ENCODE measurements around the gene HABP4. TPM values are rescaled to one million over a fixed set of nuclear protein-coding genes. Genes with fewer than 3 reads are reported as not detected.

HABP4 gene
- total and polyA plus RNA-seq, 2 experiments from 2014 or later: 41.0 to 69.6 TPM

GRCh38 chr9:96413302-96414221 lies 36.4 kb upstream of the HABP4 start:
- Histone ChIP-seq H3K9me3 (ENCODE audit: low read depth) (no peaks in the 10 kb centered on the region), H3K27ac (no peak overlapping the region), H3K4me3 (no peak overlapping the region), H3K4me1 (ENCODE audit: low read depth) (no peaks in the 10 kb centered on the region), H3K36me3 (no peaks in the 10 kb centered on the region), H3K27me3 (no peaks in the 10 kb centered on the region)
- TF ChIP-seq CTCF (IDR thresholded peaks at IDR 0.05; ENCODE audit: low read depth, low read length): no peak
- no peak for DNase-seq (ENCODE audit: low read depth in 1 of 2, low spot score in 1 of 2)

- Histone ChIP-seq H3K9me3 (ENCODE audit: low read depth) (no peaks in the 10 kb centered on the region), H3K4me1 (ENCODE audit: low read depth) (peaks cover 18% of the 10 kb centered on the region), H3K27ac (peak overlapping the region; percentile 81), H3K4me3 (peak overlapping the region; percentile 81), H3K27me3 (no peaks in the 10 kb centered on the region), H3K36me3 (no peaks in the 10 kb centered on the region)
- peak; percentile 8 for TF ChIP-seq CTCF (IDR thresholded peaks at IDR 0.05; ENCODE audit: low read depth, low read length)
- DNase-seq (ENCODE audit: low read depth in 1 of 2, low spot score in 1 of 2): peak; percentile 85 to 87
These were observed 32.9 kb upstream of the HABP4 start for GRCh38 chr9:96417051-96417586.

- Histone ChIP-seq H3K36me3 (no peaks in the 10 kb centered on the region), H3K4me3 (peak overlapping the region; percentile 81), H3K27ac (peak overlapping the region; percentile 81), H3K4me1 (ENCODE audit: low read depth) (peaks cover 18% of the 10 kb centered on the region), H3K9me3 (ENCODE audit: low read depth) (no peaks in the 10 kb centered on the region), H3K27me3 (no peaks in the 10 kb centered on the region)
- TF ChIP-seq CTCF (IDR thresholded peaks at IDR 0.05; ENCODE audit: low read depth, low read length): no peak
- no peak for DNase-seq (ENCODE audit: low read depth in 1 of 2, low spot score in 1 of 2)
These were observed 32.3 kb upstream of the HABP4 start for GRCh38 chr9:96417661-96418082.

- H3K9me3 ChIP-seq (ENCODE audit: low read depth): no peaks in the 10 kb centered on the region
- H3K27ac ChIP-seq: peak within 1 kb of the TSS; percentile 96
- peak; percentile 97 to 99 for DNase-seq (ENCODE audit: low read depth in 1 of 2, low spot score in 1 of 2)
- no peaks in the 10 kb centered on the region for H3K36me3 ChIP-seq
- H3K4me1 ChIP-seq (ENCODE audit: low read depth): peaks cover 18% of the 10 kb centered on the region
- peak within 1 kb of the TSS; percentile 81 for H3K4me3 ChIP-seq
- no peak for TF ChIP-seq CTCF (IDR thresholded peaks at IDR 0.05; ENCODE audit: low read depth, low read length)
- no peaks in the 10 kb centered on the region for H3K27me3 ChIP-seq
These were observed 31.7 kb upstream of the HABP4 start, which contains the start of gene ZNF367 for GRCh38 chr9:96418083-96418919. Gene ZNF367 (minus strand): TSS chr9:96418370. CDS start chr9:96418032, 338 bp downstream.
